Measurements from ENCODE around the gene RALY.
"Not testable (repeated sequence)": the region's sequence is repeated elsewhere in the genome, so short reads cannot be mapped to it uniquely, and the experiment has no call there.

Gene RALY

GRCh38 chr20:34110025-34110744 lies 116.5 kb downstream of the RALY start:
- DNase-seq, result no peak

- DNase-seq, result peak in 1 of 14 donors; percentile 13
These were observed 117.3 kb downstream of the RALY start for GRCh38 chr20:34110745-34111641.

GRCh38 chr20:34111702-34112599 lies 118.2 kb downstream of the RALY start, which contains the start of gene EIF2S2:
Gene EIF2S2, minus strand, starts transcription at chr20:34112243. Its CDS starts 133 bp downstream, at chr20:34112110.
- DNase-seq, result peak; percentile 82 to 97 (median 94)

GRCh38 chr20:34112600-34113101 lies 118.9 kb downstream of the RALY start:
- DNase-seq, result peak in 5 of 14 donors; percentile 38 to 70 (median 62)

- no peak for DNase-seq
These were observed 121.1 kb downstream of the RALY start for GRCh38 chr20:34114809-34115208.

GRCh38 chr20:34115232-34115631 lies 121.5 kb downstream of the RALY start:
- DNase-seq, result no peak

- DNase-seq, result no peak
These were observed 126.5 kb downstream of the RALY start for GRCh38 chr20:34120213-34120612.

- DNase-seq, result no peak
These were observed 128.7 kb downstream of the RALY start for GRCh38 chr20:34122274-34122980.

GRCh38 chr20:34123309-34123708 lies 129.6 kb downstream of the RALY start:
- no peak for DNase-seq

- no peak for DNase-seq
These were observed 130.9 kb downstream of the RALY start for GRCh38 chr20:34124469-34125249.

GRCh38 chr20:34127792-34128191 lies 134.1 kb downstream of the RALY start:
- no peak for DNase-seq

GRCh38 chr20:34129518-34130162 lies 135.9 kb downstream of the RALY start:
- peak in 10 of 14 donors; percentile 5 to 58 (median 30) for DNase-seq

- no peak for DNase-seq
These were observed 137.8 kb downstream of the RALY start for GRCh38 chr20:34131491-34131890.

GRCh38 chr20:34132491-34132890 lies 138.8 kb downstream of the RALY start:
- not testable (repeated sequence) for DNase-seq

- not testable (repeated sequence) for DNase-seq
These were observed 139.2 kb downstream of the RALY start for GRCh38 chr20:34132943-34133342.

- not testable (repeated sequence) for DNase-seq
These were observed 139.7 kb downstream of the RALY start for GRCh38 chr20:34133365-34133860.

Data from C1 segment of cervical spinal cord (tissue), 14 donors.